ENCODE results near the gene C1QL1.

The C1QL1 gene

GRCh38 chr17:44922746-44923470, 45.2 kb downstream of the C1QL1 start:
- no peak for DNase-seq (ENCODE audit: extremely low read depth, low read depth)
- TF ChIP-seq CTCF (IDR thresholded peaks at IDR 0.05; ENCODE audit: low read depth, low read length), result no peak

- no peak for DNase-seq (ENCODE audit: extremely low read depth, low read depth)
- TF ChIP-seq CTCF (IDR thresholded peaks at IDR 0.05; ENCODE audit: low read depth, low read length), result no peak
Measured at GRCh38 chr17:44922136-44922535, 46.0 kb downstream of the C1QL1 start.

- TF ChIP-seq CTCF (IDR thresholded peaks at IDR 0.05; ENCODE audit: low read depth, low read length), result no peak; the same call in 1 of the 2 replicates
- no peak for DNase-seq (ENCODE audit: extremely low read depth, low read depth)
Measured at GRCh38 chr17:44921122-44921882, 46.8 kb downstream of the C1QL1 start.

GRCh38 chr17:44920565-44920940, 47.5 kb downstream of the C1QL1 start:
- no peak for DNase-seq (ENCODE audit: extremely low read depth, low read depth)
- TF ChIP-seq CTCF (IDR thresholded peaks at IDR 0.05; ENCODE audit: low read depth, low read length), result no peak

- peak; percentile 91 for TF ChIP-seq CTCF (IDR thresholded peaks at IDR 0.05; ENCODE audit: low read depth, low read length)
- DNase-seq (ENCODE audit: extremely low read depth, low read depth), result peak; percentile 65
Measured at GRCh38 chr17:44919885-44920564, 48.1 kb downstream of the C1QL1 start.

- DNase-seq (ENCODE audit: extremely low read depth, low read depth), result no peak
- TF ChIP-seq CTCF (IDR thresholded peaks at IDR 0.05; ENCODE audit: low read depth, low read length), result no peak
Measured at GRCh38 chr17:44919411-44919810, 48.7 kb downstream of the C1QL1 start.

GRCh38 chr17:44918006-44918405, 50.1 kb downstream of the C1QL1 start:
- DNase-seq (ENCODE audit: extremely low read depth, low read depth), result no peak

More at GRCh38 chr17:44918006-44918405, 50.1 kb downstream of the C1QL1 start:
- TF ChIP-seq CTCF (IDR thresholded peaks at IDR 0.05; ENCODE audit: low read depth, low read length), result no peak

Data from AG09319 (cell line).